ENCODE measurements around the gene SDF2L1.

DNA sequence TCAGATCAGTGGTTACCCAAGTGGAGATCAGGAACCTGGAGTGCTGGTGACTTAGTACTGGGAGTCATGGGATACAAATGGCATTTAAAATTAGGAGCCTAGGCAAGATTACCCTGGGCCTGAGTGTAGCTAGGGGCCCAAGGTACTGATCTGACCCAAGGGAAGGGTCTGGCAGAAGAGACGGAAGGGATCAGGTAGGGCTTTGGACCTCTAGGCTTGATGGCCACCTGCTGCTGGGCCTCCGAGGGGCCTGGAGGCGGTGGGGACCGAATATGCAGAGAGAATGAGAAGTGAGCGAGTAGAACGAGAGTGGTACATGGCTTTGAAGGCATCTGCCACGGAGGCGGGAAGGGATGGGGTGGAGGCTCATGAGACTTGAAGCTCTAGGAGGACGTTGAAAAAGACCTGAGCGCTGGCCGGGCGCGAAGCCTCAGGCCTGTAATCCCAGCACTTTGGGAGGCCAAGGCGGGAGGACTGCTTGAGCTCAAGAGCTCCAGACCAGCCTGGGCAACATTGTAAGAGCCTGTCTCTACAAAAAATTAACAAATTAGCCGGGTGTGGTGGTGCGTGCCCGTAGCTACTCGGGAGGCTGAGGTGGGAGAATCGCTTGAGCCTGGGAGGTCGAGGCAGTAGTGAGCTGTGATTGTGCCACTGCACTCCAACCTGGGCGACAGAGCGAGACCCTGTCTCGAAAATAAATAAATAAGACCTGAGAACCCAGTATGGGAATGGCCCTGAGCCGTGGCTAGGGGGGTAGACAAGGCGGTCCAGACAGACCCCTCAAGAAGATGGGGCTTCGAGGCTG is 23.1 kb downstream of the SDF2L1 start:
- TF ChIP-seq WHSC1 (IDR thresholded peaks at IDR 0.05; ENCODE audit: low read length) (no peak), EP300 (IDR thresholded peaks at IDR 0.05; ENCODE audit: low read length) (no peak), SMAD3 (CRISPR knock-in tag; conservative IDR thresholded peaks at IDR 0.05) (no peak), ZNF124 (CRISPR knock-in tag; IDR thresholded peaks at IDR 0.05) (no peak), SRSF3 (IDR thresholded peaks at IDR 0.05; ENCODE audit: insufficient read depth, low read length) (no peak), SMAD1 (IDR thresholded peaks at IDR 0.05; ENCODE audit: low read depth, low read length, partially characterized antibody) (no peak), MCM2 (IDR thresholded peaks at IDR 0.05; ENCODE audit: low read depth) (no peak), POLR2A (conservative IDR thresholded peaks at IDR 0.05) (no peak), GATAD2B (IDR thresholded peaks at IDR 0.05; ENCODE audit: borderline replicate concordance) (no peak), RAD21 (CRISPR knock-in tag; conservative IDR thresholded peaks at IDR 0.05 in 1 of 2, IDR thresholded peaks at IDR 0.05 in 1 of 2) (no peak), FOS (IDR thresholded peaks at IDR 0.05; ENCODE audit: extremely low read depth, insufficient read length) (no peak), GABPB1 (CRISPR knock-in tag; IDR thresholded peaks at IDR 0.05) (no peak), THRAP3 (IDR thresholded peaks at IDR 0.05; ENCODE audit: borderline replicate concordance) (no peak)
- TF ChIP-seq, protein P1, sequence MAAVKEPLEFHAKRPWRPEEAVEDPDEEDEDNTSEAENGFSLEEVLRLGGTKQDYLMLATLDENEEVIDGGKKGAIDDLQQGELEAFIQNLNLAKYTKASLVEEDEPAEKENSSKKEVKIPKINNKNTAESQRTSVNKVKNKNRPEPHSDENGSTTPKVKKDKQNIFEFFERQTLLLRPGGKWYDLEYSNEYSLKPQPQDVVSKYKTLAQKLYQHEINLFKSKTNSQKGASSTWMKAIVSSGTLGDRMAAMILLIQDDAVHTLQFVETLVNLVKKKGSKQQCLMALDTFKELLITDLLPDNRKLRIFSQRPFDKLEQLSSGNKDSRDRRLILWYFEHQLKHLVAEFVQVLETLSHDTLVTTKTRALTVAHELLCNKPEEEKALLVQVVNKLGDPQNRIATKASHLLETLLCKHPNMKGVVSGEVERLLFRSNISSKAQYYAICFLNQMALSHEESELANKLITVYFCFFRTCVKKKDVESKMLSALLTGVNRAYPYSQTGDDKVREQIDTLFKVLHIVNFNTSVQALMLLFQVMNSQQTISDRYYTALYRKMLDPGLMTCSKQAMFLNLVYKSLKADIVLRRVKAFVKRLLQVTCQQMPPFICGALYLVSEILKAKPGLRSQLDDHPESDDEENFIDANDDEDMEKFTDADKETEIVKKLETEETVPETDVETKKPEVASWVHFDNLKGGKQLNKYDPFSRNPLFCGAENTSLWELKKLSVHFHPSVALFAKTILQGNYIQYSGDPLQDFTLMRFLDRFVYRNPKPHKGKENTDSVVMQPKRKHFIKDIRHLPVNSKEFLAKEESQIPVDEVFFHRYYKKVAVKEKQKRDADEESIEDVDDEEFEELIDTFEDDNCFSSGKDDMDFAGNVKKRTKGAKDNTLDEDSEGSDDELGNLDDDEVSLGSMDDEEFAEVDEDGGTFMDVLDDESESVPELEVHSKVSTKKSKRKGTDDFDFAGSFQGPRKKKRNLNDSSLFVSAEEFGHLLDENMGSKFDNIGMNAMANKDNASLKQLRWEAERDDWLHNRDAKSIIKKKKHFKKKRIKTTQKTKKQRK (IDR thresholded peaks at IDR 0.05; ENCODE audit: borderline replicate concordance, low read depth, low read length), result no peak
